GM13976 (cell line): ENCODE data around the gene DNASE2.

ENCODE experiments used
- DNase-seq: peaks from one replicate; pipeline ENCODE4 v3.0.0; 2012; ENCODE audit warnings: low spot score
- CTCF ChIP-seq: IDR thresholded peaks from 2 replicates; pipeline ENCODE4 v1.5.1; 2012; ENCODE audit warnings: borderline replicate concordance, mild to moderate bottlenecking; ENCODE audit not compliant: insufficient read depth; ENCODE audit errors: extremely low read depth, missing control alignments, control extremely low read depth
- in situ Hi-C: fragments of 300-500 bp; cut with MboI; formaldehyde crosslinking; loops from one replicate; pipeline ENCODE4 v1.12.0; 2022; ENCODE audit warnings: low sequenced_read_pairs, mixed read lengths, inconsistent platforms; ENCODE audit not compliant: unreplicated experiment

DNASE2 gene

GRCh38 chr19:12838182-12838885 lies 42.9 kb downstream of the DNASE2 start, which contains the start of gene MAST1:
MAST1 (plus strand) TSS chr19:12838515; CDS start chr19:12838573, 58 bp downstream.
- in situ Hi-C loops = no loop called here
- DNase-seq = peak; percentile 91
- TF ChIP-seq CTCF = peak; percentile 83

- in situ Hi-C loops = no loop called here
- no peak for TF ChIP-seq CTCF
- no peak for DNase-seq
Observed at GRCh38 chr19:12837225-12837624, 44.0 kb downstream of the DNASE2 start.

- no peak for TF ChIP-seq CTCF
- DNase-seq = no peak
- in situ Hi-C loops = no loop called here
Observed at GRCh38 chr19:12836529-12836863, 44.8 kb downstream of the DNASE2 start.

- DNase-seq = no peak
- in situ Hi-C loops = no loop called here
- no peak for TF ChIP-seq CTCF
Observed at GRCh38 chr19:12834976-12835757, 46.1 kb downstream of the DNASE2 start.

- DNase-seq = no peak
- TF ChIP-seq CTCF = no peak
- in situ Hi-C loops = no loop called here
Observed at GRCh38 chr19:12834566-12834943, 46.7 kb downstream of the DNASE2 start, which contains the start of gene RTBDN. RTBDN (minus strand) TSS chr19:12834579; CDS start chr19:12829979, 4,600 bp downstream.

GRCh38 chr19:12833738-12834565 lies 47.3 kb downstream of the DNASE2 start:
- no peak for TF ChIP-seq CTCF
- in situ Hi-C loops = no loop called here
- DNase-seq = peak; percentile 79
